ENCODE data around the gene RRBP1.

Gene RRBP1

DNA sequence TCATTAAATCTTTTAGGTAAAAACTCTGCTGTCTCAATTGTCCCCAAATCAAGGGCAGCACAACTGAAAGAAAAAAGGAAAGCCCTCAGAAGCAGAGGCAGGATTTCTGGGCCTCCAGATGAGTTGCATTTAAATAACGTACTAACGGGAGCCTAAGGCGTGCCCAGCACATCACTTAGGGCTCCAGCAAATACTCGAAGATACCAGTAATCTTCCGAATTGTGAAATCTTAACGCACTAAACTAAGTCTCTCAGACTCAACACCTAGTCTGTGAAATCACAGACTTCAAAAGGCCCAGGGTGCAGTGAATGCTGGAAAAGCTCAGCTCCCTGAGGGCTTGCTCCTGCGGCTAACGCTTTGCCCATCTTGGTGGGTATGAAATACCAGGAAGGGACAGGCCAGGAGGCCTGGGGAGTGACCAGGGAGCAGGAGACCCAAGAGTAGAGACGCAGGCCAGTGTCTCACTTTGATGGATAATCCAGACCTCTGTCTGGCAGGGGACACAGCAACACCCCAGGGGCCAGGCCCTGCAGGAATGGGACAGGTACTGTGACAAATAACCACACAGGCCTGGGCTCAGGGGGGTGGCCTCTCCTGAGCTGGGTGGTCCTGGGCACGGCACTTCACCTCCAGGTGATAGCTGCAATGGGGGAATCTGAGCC, 36.4 kb downstream of the RRBP1 start:
- DNase-seq = no peak

DNA sequence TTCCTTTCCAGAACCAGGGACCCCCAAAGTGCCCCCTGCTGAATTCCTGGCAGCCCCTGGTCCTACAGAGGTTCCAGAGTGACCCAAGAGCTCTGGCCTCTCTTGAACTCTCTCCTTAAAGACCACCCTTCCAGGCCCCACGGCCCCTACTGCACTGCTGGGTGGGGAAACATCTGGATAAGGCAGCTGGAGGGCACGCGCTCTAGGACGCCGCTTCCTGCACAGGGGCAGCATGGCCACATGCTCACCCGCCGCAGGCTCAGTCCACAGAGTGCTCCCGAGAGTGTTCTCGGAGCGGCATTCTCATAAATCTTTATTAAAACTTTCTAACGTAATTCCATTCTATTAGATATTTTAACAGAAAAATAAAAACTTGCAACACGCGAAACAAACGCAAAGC, 37.0 kb downstream of the RRBP1 start:
- DNase-seq = no peak

DNA sequence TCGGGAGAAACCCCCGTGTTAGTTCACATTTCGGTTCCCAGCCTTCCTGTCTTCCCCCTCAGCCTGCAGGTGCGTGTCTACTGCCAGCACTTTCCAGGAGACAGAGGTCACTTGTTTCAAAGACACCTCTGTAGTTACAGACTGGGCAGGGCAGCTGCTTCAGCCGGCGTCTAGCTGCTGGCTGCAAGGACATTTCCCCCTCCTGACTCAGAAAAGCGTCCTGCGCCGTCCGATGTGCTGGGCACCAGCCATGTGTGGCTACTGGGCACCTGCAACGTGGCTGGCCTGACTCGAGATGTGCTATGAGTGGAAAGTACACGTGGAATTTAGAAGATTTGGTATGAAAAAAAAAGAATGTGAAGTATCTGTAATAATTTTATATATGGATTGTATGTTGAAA, 37.6 kb downstream of the RRBP1 start:
- DNase-seq = no peak

DNA sequence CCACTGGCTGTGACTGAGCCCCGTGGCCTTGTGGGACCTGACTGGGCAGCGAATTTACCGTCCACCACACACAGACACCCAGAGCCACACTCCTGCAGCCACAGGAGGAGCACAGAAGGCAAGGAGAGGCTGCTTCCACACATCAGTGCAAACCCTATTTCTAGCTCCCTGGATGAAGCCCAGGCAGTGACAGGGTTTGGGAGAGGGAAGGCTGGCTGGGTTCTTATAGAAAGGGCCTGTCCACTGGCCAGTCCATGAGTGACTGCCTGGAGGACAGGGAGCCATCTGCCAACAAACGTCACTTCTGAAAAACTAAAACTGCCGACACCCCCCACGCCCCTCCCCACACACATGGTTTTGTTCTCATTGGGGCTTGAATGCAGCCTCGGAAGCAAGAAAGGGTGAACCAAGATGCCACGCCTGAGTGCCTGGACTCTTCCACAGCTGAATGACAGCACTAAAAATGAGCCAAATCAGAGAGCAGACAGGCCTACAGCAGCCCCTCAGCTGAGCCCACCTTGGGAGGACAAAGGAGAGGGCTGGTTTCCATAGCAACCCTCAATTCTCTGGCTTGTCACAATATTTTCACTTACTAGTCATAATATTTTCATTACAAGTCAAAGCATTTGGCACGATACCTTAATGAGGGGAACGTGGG, 38.4 kb downstream of the RRBP1 start:
- DNase-seq = no peak

DNA sequence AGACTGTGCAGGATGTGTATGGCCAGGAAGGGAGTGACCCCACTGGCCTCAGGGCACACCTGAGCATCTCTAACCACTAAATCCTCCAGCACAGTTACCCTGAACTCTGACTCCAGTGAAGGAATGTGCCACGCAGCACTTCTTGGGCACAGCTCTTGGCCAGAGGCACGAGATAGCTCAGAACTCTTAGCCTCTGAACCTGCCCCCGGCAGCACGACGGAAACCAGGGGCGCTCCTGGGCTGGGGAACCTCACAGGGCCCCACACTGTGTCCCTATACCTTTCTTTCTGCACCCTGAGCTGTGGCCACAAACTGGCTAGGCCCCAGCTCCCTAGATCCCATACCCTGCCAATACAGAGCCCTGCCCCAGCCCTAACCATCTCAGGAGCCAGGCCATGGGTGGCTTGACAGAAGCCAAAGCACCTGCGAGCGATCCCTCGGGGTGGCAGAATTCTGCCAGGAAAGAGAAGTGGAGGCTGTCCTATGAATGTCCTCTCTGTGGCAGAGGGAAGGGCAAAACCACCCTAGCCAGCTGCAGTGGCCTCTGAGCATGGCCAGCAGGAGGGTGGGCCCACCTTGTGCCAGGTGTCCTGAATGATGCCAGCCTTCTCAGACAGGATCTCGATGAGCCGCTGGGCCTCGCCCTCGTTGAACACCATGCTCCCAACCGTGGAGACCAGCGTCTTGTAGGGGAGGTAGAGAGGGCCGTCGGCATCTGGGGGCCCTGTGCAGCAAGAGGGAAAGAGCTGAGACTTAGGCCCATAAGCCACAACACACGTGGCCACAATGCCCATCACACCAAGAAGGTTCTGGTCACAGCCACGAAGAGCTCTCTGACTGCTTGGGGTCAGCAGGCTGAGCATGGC, 39.4 kb downstream of the RRBP1 start:
- DNase-seq = no peak

DNA sequence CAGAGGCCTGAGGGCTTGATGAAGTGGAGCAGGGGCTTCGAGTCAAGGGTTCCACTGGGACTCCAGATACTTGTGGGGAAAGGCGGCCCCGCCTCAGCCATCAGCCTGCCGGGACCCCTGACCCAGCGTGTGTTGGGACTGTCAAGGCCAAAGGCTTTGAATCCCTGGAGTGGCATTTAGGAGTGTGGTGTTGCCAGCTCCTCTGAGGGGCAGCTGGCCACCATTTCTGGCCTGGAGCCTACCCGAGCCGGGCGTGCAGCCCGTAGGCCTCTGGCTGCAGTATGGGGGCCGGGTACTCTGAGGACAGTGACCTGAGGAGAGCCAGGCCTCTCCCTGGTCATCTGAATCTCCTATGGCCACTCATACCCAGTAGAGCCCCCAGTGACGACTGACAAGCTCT, 40.0 kb downstream of the RRBP1 start:
- no peak for DNase-seq

DNA sequence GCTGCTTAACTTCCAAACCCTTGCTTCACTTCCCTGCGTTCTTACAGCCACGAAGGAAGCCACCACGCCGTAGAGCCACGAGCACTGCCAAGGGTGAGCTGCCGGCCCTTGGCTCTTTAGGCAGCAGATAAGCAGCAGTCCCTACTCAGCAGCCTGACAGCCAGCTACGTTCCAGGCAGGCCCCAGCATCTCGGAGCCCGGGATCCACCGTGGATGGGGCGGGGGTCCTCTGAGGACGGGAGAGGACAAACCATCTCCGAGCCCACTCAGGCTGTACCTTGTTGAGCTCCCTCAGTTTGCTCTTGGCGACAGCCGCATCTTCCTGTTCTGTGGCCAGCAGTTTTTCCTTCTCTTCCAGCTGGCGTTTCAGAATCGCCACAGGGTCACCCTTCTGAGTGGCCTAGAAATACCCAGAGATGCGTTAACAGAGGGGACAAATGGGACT, 40.5 kb downstream of the RRBP1 start:
- DNase-seq = no peak

DNA sequence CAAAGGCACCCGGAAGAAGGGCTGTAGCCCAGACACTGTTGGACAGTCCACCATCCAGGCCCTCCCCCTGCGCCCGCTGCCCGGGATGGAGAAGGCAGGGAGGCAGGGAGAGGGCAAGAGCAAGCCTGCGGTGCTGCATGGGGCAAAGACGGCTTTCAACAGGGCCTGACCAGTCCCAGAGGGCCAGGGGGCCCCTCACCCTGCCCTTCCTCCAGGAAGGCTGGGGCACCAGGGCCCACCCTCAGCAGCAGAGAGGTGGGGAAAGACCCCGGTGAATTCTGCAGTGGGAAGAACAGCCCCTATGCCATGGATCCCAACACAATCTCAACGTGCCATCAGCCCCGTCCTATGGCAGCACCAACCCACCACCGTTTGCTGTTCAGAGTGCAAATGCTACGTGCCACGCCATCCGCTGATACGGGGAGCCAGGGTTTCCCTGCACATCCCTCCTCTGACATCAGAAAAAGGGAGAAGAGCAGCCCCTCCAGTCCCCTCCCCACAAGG, 41.1 kb downstream of the RRBP1 start:
- DNase-seq = no peak

DNA sequence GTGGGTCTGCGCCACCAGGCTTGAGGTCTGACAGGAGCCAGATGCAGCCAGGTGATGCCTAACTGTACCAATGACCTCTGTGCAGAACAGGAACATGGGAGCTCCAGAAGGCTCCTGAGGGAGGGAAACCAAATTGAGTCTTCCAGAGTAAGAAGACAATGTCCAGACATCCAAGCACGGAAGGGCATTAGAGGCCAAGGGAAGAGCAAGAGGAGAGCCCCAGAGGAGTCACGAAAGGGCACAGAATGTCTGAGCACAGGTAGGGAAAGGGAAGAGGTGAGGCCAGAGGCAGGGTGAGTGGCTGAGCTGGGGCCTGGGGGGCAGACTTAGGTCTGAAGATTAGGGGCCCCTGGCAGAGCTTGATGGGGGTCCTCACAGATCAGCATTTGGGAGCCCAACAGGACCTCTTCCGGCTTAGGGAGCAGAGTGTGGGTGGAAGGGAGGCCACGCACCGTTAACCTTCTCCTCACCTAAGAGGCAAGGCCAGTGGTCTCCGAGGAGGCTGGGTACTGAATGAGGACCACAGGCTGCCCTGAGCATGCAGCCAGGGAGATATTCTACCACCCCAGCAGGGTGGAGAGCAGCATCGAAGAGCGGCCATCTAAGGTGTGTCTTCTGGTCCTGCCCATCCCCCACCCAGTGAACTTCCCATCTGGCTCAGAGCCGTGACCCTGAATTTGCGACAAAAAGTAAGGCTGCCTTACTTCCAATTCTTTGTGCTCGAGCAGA, 41.7 kb downstream of the RRBP1 start:
- DNase-seq = no peak

DNA sequence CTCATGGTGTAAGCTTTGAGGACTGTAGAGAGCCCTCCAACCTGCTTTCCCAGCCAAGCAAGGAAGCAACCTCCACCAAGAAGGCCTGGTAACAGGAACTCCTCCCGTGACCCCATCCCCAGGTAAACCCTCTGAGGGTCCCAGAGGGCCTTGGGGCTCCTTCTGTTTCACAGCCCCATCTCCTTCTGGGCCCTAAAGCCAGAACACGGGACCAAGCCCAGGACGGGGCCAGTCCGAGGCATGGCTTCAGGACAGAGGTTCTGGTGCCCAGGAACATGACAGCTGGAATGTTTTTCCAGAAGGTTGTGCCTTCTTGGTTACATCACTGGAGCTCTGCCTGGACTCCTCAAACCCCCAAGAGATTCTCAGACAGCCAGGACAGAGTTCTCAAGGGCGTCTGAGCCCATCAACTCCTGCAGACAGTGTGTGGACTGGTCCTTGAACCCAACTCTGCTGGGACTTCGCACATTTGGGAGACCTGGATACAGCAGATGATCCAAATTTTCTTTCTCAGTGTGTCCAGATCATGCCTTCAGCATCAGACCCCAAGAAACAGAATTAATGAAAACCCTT, 43.1 kb downstream of the RRBP1 start:
- DNase-seq = no peak

DNA sequence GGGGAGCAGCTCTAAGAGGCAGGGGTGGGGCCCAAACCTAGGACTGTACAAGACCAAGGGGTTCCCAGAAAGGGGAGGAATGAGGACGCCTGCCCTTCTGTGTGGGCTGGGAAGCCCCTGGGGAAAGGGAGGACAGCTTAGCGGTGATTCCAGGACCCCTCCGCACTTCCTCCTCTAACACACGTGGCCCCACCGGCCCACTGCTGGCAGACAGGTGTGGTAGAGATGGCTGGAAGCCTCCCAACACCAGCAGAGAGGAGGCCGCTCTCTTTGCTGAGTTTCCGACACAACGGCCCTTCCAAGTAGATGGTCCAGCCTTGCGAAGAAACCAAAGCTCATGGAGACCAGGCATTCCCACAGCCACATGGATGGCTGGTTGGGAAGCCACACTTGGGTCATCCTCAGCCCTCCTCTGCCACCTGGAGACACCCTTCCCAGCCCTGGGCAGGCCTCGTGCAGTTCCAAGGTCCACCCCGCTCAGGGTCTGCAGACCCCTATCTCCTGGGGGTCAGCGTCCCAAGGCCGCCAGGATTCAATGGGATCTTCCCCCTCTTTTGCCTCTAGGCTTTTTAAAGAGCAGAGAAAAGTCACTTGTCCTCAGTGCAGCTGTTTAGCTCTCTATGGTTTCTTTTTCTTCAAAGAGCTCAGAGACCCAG, 43.9 kb downstream of the RRBP1 start:
- no peak for DNase-seq

DNA sequence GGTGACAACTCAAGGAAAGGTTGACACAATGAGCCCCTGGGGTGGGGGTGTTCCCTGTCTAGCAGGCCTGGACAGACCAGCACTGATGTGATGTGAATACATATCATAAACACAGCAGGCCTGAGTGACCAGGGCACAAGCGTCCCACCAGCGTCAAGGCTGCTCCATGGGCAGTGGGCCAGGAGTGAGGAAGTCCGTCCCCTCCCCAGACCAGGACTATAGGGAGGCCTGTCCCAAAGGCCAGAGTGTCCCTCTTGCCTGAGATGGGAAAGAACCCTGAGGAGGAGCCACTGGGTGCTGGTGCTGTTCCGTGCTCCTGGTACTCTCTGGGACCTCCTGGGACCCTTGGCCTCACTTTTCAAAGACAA, 44.6 kb downstream of the RRBP1 start:
- DNase-seq = no peak

DNA sequence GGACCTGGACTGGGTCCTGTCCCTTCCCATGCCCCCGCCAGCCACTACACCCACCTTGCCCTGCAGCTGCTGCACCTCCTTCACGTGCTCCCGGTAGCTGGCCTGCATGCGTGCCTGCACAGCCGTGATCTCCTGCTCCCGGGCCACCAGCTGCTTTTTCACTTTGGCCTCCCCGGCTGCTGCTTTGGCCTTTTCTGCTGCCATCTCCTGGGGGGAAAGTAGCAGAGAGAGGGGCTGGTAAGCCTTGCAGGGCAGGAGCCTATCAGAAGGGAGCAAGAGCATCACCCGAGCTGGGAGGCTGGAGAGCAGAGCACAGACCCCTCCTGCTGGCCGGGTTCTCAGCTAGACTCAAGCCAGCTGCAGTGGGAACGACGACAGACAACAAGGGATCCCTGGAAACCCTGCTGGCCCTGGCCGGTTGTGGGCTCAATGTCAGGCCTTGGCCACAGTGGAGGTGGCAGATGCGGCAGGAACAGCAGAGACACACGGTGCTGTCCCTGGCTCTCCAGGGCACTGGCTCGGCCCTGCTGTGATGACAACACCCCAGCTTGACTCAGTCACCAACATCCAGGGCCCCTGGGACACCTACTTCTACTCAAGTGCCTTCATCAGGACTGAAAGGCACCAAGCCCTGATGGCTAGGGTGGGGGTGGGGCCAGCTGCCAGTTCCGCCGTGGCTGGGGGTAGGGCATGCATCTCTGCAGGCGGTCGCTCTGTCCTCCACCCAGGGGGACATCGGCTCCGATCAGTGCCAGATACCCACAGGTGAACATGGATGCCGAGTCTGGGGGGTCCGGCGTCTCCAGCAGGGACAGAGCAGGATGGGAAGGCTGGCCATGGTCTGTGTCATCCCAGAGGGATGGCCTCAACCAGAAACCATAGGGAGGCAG, 45.3 kb downstream of the RRBP1 start:
- no peak for DNase-seq

DNA sequence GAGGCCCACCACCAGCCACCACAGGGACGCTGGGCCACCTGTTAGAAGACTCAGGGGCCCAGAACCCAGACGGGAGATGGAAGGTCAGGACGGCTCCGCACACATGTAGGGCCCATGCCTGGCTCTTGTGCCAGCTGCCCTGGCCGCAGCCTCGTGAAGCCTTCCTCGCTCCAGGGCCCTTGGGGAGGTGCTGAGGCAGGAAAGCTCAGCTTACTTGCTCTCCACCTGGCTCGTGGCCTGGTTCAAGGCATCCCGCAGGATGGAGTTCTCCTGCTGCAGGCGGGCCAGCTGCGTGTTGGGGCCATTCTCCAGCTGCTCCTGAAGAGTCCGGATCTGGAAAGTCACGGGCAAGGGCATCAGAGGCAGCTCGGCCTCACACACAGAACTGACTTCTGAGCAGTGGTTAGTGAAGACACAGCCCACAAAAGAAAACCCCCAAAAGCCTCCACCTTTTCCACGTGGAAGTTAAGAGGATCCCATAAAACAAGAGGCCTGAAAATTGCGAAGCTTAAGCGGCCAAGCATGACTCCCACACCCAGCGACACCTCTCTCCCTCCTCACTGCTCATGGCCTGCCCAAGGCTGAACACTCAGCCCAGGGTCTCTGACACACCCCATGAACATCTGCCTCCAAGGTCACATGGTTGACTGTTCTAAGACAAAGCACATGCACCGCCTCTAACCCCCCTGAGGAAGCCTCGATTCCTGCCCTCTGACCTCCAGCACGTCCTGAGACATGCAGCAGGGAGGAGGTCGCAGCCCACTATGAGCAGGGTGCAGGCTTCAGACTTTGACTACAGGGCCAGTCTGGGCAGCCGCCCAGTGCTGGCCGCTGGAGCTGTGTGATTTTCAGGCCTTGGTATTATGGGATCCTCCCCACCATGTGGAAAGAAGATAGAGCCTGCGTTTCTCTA, 46.5 kb downstream of the RRBP1 start:
- no peak for DNase-seq

DNA sequence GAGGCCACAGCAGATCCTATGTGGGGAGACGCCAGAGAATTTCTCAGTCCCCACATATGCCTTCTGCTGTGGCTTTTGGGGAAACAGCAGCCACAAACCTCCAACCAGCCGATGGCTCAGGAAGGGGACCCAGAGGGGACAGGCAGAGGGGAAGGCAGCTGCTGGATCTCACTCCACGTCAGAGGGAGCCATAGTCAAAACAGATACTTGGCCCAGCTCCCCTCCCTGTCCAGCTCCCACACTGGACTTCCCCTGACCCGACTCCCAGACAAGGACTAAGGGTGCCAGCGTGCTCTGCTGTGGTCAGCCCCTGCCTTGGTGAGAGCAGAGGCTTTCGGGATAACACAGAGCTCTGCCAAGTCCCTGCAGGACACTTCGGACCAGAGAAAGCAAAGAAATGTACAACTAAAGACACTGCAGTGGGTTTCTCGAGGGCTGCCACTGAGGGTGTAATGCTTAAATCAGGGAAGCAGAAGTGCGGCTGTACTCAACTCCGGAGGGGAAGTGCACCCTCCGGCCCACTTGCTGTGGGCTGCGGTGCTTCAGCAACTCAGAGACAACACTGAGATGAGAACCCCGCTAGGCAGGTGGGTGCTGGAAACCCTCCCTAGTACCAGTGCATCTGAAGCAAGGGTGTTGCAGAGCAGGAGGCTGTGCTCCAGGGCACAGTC, 47.2 kb downstream of the RRBP1 start:
- no peak for DNase-seq

DNA sequence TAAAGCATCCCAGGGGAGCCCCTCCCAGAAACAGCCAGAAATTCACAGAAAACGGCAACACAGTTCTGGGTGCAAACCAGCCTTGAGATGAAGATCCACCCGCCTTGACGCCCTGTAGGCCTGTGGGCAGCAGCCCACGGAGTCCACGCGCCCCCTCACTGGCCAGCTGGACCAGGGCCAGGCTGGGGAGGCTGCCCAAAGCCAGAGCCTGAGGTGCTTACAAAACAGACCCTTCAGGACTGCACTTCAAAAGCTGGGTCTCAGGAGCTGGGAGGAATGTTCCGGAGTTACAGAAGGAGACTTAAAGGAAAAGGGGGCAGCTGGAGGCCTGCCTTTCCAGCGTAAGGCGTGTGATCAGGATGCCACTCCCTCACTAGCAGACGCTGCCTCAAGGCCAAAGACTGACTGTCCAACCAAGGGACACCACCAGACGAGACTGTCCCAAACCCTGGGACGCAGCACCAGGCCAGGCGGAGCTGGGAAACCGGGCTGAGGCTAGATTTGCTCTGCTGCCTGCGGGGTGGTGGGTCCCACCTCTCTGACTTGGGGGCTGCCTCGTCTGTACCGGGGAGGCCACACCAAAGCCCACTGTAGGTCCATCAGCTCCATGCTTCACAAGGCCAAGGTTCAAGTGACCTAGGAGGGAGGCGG, 48.1 kb downstream of the RRBP1 start:
- no peak for DNase-seq

DNA sequence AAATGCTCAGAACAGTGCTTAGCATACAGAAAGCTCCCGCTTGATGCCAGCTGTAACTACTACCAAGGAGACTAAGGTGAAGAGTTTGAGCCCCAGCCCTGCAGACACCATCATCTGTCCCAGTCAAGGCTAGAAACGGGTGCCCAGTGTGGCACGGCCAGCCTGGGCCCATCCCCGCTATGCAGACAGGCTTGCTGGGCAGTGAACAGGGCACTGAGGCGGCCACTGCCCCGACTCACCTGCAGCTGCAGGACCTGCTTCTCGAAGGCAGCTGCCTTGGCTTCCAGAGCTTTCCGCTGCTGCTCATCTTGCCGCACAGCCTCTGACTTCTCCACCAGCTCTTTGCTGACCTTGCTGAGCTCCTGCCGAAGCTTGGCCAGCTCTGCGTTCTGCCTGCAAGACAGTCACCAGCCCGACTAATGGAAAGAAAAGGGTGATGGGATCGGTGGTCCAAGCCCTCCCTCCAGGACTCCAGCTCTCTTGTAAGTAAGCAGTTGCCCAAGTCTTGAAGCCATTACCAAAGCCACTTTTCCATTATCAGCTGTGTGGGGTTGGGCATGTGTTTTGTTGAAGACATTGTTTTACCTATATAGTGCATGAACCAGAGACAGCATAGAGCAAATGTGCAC, 48.7 kb downstream of the RRBP1 start:
- no peak for DNase-seq

DNA sequence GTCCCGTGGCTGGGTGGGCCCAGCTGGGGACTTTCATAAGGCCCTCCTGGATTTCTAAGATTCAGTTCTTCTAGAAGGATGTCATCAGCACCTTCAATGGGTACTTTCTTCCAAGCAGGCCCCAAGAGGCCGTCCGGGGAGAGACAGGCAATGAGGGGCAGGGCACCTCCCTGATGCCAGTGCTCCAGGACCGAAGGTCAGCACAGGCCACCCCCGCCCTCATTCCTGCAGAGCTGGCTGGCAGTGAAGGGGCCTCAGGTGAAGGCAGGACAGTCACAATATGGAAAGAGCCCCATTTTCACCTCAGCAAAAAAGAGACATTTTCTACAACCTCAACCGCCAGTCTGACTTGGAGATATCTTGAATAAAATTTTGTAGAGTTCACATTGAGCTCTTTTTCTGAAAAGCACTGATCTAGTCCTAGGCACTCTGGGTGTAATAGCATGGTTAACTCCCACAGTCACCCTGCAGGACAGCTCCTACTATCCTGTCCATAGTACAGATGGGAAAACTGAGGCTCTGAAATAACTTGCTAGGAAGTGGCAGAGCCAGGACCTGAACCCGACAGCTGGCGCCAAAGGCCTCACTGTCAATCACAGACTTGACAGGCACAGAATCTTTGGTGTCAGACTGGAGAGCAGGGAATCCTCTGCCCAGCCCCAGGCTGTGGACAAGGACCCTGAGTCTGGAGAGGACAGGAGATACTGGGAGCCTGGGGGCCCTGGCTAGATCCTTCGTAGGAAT, 50.3 kb downstream of the RRBP1 start:
- DNase-seq = no peak
